Neural cell (in vitro differentiated cells): ENCODE measurements around the gene DNAJB6. TPM values are rescaled to one million over a fixed set of nuclear protein-coding genes. Genes with fewer than 3 reads are reported as not detected.

Experiments
- H2AFZ ChIP-seq: fragments of 200-600, 300-800 bp; sonication (generic), shearing (Covaris generic); 2 replicates; pipeline ENCODE4 v1.6.0; 2014; ENCODE audit warnings: low read depth, mild to moderate bottlenecking, antibody characterized with exemption, low read length, moderate library complexity
- H3F3A ChIP-seq: fragments of 200-600 bp; shearing (Covaris generic); 2 replicates; pipeline ENCODE4 v1.6.1; 2016; ENCODE audit warnings: mild to moderate bottlenecking, moderate library complexity, mixed read lengths, antibody characterized with exemption, low read length; ENCODE audit not compliant: insufficient read depth, poor library complexity, severe bottlenecking
- H3K27ac ChIP-seq: fragments of 200-600, 300-800 bp; sonication (generic), shearing (Covaris generic); 2 replicates; pipeline ENCODE4 v1.5.1; 2014; ENCODE audit warnings: mild to moderate bottlenecking, low read length, moderate library complexity
- H3K27me3 ChIP-seq: fragments of 300-800, 200-600 bp; sonication (generic), shearing (Covaris generic); 2 replicates; pipeline ENCODE4 v1.6.0; 2014; ENCODE audit warnings: mild to moderate bottlenecking, low read depth, low read length, moderate library complexity; ENCODE audit not compliant: insufficient read depth
- H3K36me3 ChIP-seq: fragments of 300-800, 200-600 bp; sonication (generic), shearing (Covaris generic); 2 replicates; pipeline ENCODE4 v1.5.1; 2014; ENCODE audit warnings: mild to moderate bottlenecking, antibody characterized with exemption, low read length, moderate library complexity; ENCODE audit not compliant: insufficient read depth
- H3K4me2 ChIP-seq: fragments of 300-800, 200-600 bp; sonication (generic), shearing (Covaris generic); 2 replicates; pipeline ENCODE4 v1.6.0; 2014; ENCODE audit warnings: mild to moderate bottlenecking, low read length
- H3K4me3 ChIP-seq: fragments of 300-800, 200-600 bp; sonication (generic), shearing (Covaris generic); 2 replicates; pipeline ENCODE4 v1.5.1; 2014; ENCODE audit warnings: mild to moderate bottlenecking, low read length, moderate library complexity
- H3K79me2 ChIP-seq: fragments of 200-600 bp; shearing (Covaris generic); replicated peaks from 2 replicates; pipeline ENCODE4 v1.6.0; 2014; ENCODE audit warnings: mild to moderate bottlenecking, low read length, moderate library complexity; ENCODE audit not compliant: insufficient read depth
- H3K9ac ChIP-seq: fragments of 300-800, 200-600 bp; sonication (generic), shearing (Covaris generic); 2 replicates; pipeline ENCODE4 v1.6.1; 2016; ENCODE audit warnings: mild to moderate bottlenecking, low read length, mixed read lengths
- H3K9me2 ChIP-seq: fragments of 200-600 bp; shearing (Covaris generic); 2 replicates; pipeline ENCODE4 v1.6.1; 2016; ENCODE audit warnings: mild to moderate bottlenecking, low read length, mixed read lengths; ENCODE audit not compliant: insufficient read depth
- H3K9me3 ChIP-seq: fragments of 200-600, 300-800 bp; sonication (generic), shearing (Covaris generic); 2 replicates; pipeline ENCODE4 v1.6.1; 2016; ENCODE audit warnings: mild to moderate bottlenecking, mixed run types, low read length, moderate library complexity, mixed read lengths
- H4K20me1 ChIP-seq: fragments of 200-600 bp; shearing (Covaris generic); 2 replicates; pipeline ENCODE4 v1.6.1; 2016; ENCODE audit warnings: mild to moderate bottlenecking, mixed run types; ENCODE audit not compliant: insufficient read depth
- CTCF ChIP-seq: fragments of 450-650 bp; IDR thresholded peaks from 2 replicates; pipeline ENCODE4 v1.5.1; 2014; ENCODE audit warnings: antibody characterized with exemption, mild to moderate bottlenecking, moderate library complexity; ENCODE audit not compliant: poor library complexity, severe bottlenecking
- EP300 ChIP-seq: fragments of 450-650 bp; conservative IDR thresholded peaks from 2 replicates; pipeline ENCODE4 v1.6.1; 2014; ENCODE audit warnings: antibody characterized with exemption, mild to moderate bottlenecking, moderate library complexity; ENCODE audit not compliant: poor library complexity, severe bottlenecking
- EZH2 ChIP-seq: fragments of 200-600, 300-800 bp; shearing (Covaris generic), sonication (generic); IDR thresholded peaks from 2 replicates; pipeline ENCODE4 v1.6.1; 2014; ENCODE audit warnings: antibody characterized with exemption, low read length, borderline replicate concordance, mild to moderate bottlenecking; ENCODE audit not compliant: insufficient read depth, poor library complexity, severe bottlenecking
- MXI1 ChIP-seq: fragments of 450-650 bp; conservative IDR thresholded peaks from 2 replicates; pipeline ENCODE4 v1.6.1; 2014; ENCODE audit warnings: antibody characterized with exemption, mild to moderate bottlenecking; ENCODE audit not compliant: poor library complexity, severe bottlenecking
- POLR2AphosphoS5 ChIP-seq: IDR thresholded peaks from 2 replicates; pipeline ENCODE4 v1.6.1; 2012
- RAD21 ChIP-seq: fragments of 450-650 bp; conservative IDR thresholded peaks from 2 replicates; pipeline ENCODE4 v1.6.1; 2014; ENCODE audit warnings: antibody characterized with exemption, mild to moderate bottlenecking, moderate library complexity
- REST ChIP-seq: IDR thresholded peaks from 2 replicates; pipeline ENCODE4 v1.6.1; 2012; ENCODE audit warnings: borderline replicate concordance
- SMC3 ChIP-seq: fragments of 450-650 bp; conservative IDR thresholded peaks from 2 replicates; pipeline ENCODE4 v1.6.1; 2014; ENCODE audit warnings: antibody characterized with exemption, mild to moderate bottlenecking, moderate library complexity; ENCODE audit not compliant: poor library complexity
- TAF1 ChIP-seq: IDR thresholded peaks from 2 replicates; pipeline ENCODE4 v1.6.1; 2012; ENCODE audit warnings: low read depth
- polyA plus RNA-seq: library from polyadenylated mRNA; depleted of rRNA; stranded (reverse); fragments of >200 nt; gene quantifications from 2 replicates; pipeline ENCODE4 v1.2.3, GENCODE V29; 2014

DNAJB6 gene
- polyA plus RNA-seq, 1 donor from 2014 or later = 427 TPM

- Histone ChIP-seq H3K9ac (no peak overlapping the region), H3F3A (no peaks in the 10 kb centered on the region), H3K4me3 (no peak overlapping the region), H3K27me3 (no peaks in the 10 kb centered on the region), H3K4me2 (no peak overlapping the region), H2AFZ (no peak overlapping the region), H3K9me2 (no peaks in the 10 kb centered on the region), H3K27ac (no peak overlapping the region), H3K79me2 (no peaks in the 10 kb centered on the region), H3K9me3 (no peaks in the 10 kb centered on the region), H4K20me1 (no peaks in the 10 kb centered on the region), H3K36me3 (no peaks in the 10 kb centered on the region)
- no peak for TF ChIP-seq RAD21
Observed at GRCh38 chr7:157318015-157318706, 18.6 kb upstream of the DNAJB6 start.

- H2AFZ ChIP-seq = no peak overlapping the region
- no peaks in the 10 kb centered on the region for H3K36me3 ChIP-seq
- no peaks in the 10 kb centered on the region for H4K20me1 ChIP-seq
- no peak overlapping the region for H3K27ac ChIP-seq
- no peak overlapping the region for H3K9ac ChIP-seq
- H3K27me3 ChIP-seq = no peaks in the 10 kb centered on the region
- no peaks in the 10 kb centered on the region for H3K79me2 ChIP-seq
- H3F3A ChIP-seq = no peaks in the 10 kb centered on the region
- no peak overlapping the region for H3K4me2 ChIP-seq
- TF ChIP-seq SMC3 (no peak), CTCF (no peak), TAF1 (no peak), MXI1 (no peak), POLR2AphosphoS5 (no peak), RAD21 (no peak)
- H3K9me3 ChIP-seq = no peaks in the 10 kb centered on the region
- no peaks in the 10 kb centered on the region for H3K9me2 ChIP-seq
- no peak overlapping the region for H3K4me3 ChIP-seq
Observed at GRCh38 chr7:157320608-157320980, 16.2 kb upstream of the DNAJB6 start.

GRCh38 chr7:157323401-157323800 lies 13.4 kb upstream of the DNAJB6 start:
- H3K79me2 ChIP-seq = no peaks in the 10 kb centered on the region
- no peaks in the 10 kb centered on the region for H4K20me1 ChIP-seq
- H3K4me3 ChIP-seq = no peak overlapping the region
- no peak overlapping the region for H2AFZ ChIP-seq
- H3K27ac ChIP-seq = no peak overlapping the region
- H3K9me3 ChIP-seq = no peaks in the 10 kb centered on the region
- no peak overlapping the region for H3K4me2 ChIP-seq
- H3K9me2 ChIP-seq = no peaks in the 10 kb centered on the region
- no peaks in the 10 kb centered on the region for H3K27me3 ChIP-seq
- no peaks in the 10 kb centered on the region for H3F3A ChIP-seq
- H3K9ac ChIP-seq = no peak overlapping the region
- H3K36me3 ChIP-seq = no peaks in the 10 kb centered on the region
- no peak for TF ChIP-seq TAF1
- TF ChIP-seq CTCF = no peak
- no peak for TF ChIP-seq EP300
- TF ChIP-seq SMC3 = no peak
- no peak for TF ChIP-seq MXI1
- TF ChIP-seq EZH2 = no peak
- no peak for TF ChIP-seq POLR2AphosphoS5
- TF ChIP-seq REST = no peak
- TF ChIP-seq RAD21 = no peak
